Esophagus muscularis mucosa (tissue), 3 donors: ENCODE results near the gene UBE4A.

Experiments used
- POLR2A ChIP-seq: fragments of 450-650 bp; IDR thresholded peaks from one replicate; pipeline ENCODE4 v1.6.1; 2017; ENCODE audit warnings: antibody characterized with exemption, moderate library complexity, mild to moderate bottlenecking, low read depth
- TF ChIP-seq, protein P1 (sequence below), 3 experiments: fragments of 200-600 bp in 2 of 3; fragments of 450-650 bp in 1 of 3; sonication (generic) in 2 of 3; IDR thresholded peaks; one replicate each; pipeline ENCODE4 v1.5.1; 2017 to 2019; ENCODE audit warnings: antibody characterized with exemption in 3 of 3, mild to moderate bottlenecking in 2 of 3, moderate library complexity in 1 of 3

DNA sequence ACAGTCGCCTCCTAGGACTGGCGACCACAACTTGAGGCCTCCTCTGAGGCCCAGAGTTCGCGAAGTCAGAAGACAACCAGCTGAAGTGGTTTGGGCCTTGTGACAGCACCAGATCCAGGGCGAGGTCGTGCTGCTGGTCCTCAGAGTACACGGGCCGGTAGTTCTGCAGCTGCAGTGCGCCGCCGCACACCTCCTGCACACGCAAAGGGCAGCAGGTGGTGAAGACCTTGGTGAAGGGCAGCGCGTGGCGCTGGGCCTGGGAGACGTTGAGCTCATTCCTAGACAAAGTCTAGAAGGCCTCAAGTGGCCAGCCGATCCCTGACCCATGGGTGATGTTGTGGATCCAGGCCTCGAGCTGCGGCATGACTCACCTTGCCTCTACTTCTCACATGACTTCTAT is 36.7 kb upstream of the UBE4A start:
- TF ChIP-seq, protein P1, sequence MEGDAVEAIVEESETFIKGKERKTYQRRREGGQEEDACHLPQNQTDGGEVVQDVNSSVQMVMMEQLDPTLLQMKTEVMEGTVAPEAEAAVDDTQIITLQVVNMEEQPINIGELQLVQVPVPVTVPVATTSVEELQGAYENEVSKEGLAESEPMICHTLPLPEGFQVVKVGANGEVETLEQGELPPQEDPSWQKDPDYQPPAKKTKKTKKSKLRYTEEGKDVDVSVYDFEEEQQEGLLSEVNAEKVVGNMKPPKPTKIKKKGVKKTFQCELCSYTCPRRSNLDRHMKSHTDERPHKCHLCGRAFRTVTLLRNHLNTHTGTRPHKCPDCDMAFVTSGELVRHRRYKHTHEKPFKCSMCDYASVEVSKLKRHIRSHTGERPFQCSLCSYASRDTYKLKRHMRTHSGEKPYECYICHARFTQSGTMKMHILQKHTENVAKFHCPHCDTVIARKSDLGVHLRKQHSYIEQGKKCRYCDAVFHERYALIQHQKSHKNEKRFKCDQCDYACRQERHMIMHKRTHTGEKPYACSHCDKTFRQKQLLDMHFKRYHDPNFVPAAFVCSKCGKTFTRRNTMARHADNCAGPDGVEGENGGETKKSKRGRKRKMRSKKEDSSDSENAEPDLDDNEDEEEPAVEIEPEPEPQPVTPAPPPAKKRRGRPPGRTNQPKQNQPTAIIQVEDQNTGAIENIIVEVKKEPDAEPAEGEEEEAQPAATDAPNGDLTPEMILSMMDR (IDR thresholded peaks at IDR 0.05) = no peak
- TF ChIP-seq POLR2A = no peak
